ENCODE measurements around the gene CNNM1.

Gene CNNM1

DNA sequence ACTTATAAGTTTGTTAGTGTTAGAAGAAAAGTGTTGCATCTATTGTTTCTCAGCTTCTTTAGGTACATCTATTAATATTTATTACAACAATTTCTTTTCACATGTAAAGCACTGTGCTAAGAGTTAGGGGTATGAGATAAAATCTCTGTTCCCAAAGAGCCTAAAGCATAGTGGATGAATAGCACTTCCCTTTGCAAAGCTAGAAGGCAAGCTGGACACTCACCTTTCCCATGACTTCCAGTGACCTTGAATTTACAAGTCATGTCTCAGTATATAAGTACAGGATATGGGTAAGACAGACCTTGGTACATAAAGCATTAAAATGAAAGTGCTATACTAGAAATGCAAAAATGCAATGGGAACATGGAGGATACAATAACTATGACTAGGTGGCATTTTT, 8.7 kb downstream of the CNNM1 start:
- no peak for DNase-seq

DNA sequence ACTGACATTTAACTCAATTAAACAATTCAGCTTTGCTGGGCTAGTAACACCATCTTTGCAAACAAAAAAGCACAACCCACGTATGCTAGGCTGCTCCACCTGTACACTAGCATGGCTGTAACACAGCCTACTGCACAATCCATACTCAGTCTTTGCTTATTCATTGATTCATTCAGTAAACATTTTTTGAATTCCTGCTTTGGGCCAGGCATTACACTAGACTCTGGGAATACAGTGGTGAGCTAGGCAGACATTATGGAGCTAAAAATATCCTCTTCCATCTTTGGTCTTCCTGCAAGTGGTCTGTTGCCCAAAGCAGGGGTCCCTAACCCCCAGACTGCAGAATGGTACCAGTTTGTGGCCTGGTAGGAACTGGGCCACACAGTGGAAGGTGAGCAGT, 9.9 kb downstream of the CNNM1 start:
- DNase-seq = no peak

DNA sequence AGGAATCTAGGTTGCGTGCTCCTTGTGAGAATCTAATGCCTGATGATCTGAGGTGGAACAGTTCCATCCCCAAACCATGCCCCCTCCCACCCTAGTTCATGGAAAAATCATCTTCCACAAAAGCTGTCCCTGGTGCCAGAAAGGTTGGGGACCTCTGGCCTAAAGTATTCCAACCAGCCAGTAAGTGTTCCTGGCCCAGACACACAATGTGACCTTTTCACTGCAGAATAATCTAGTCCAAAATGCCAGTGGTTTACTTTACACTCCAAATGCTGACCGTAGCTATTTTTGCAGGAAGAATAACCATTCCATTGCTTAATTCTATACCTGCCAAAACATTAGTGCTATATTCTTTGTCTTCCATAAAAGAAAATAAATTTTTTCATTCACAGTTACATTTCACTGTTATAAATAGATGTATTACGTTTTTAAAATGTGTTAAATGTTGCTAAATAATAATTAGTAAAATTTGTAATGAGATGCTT, 10.4 kb downstream of the CNNM1 start:
- no peak for DNase-seq

DNA sequence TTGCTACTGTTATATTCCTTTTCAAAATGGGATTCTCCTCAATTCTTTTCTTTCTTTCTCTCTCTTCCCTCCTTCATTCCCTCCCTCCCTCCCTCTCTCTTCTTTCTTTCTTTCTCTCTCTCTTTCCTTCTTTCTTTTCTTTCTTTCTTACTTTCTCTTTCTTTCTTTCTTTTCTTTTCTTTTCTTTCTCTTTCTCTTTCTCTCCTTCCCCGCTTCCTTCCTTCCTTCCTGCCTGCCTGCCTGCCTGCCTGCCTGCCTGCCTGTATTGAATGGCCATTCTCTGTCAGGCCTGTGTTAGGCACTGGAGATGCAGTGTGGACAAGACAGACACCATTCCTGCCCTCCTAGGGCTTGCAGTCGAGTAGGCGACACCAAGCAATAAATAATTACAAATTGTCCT, 11.5 kb downstream of the CNNM1 start:
- no peak for DNase-seq

DNA sequence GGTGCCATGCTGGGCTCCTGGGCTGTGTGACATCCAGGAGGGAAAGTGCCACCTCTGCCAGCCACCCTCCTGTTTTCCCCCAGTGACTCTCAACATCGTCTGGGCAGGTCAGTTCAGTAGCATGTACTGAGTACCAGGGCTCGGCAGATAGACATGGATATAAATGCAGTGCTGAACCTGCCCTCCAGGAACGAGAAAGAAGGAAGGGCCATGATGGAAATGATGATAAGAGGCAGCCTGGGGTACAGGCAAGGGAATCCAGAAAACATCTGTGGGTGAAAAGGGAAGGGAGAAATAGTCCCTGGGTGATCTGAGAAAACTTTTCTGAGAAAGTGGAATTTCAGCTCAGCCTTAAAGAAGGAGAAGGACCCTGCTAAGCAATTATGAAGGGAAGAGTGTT, 12.1 kb downstream of the CNNM1 start:
- no peak for DNase-seq

DNA sequence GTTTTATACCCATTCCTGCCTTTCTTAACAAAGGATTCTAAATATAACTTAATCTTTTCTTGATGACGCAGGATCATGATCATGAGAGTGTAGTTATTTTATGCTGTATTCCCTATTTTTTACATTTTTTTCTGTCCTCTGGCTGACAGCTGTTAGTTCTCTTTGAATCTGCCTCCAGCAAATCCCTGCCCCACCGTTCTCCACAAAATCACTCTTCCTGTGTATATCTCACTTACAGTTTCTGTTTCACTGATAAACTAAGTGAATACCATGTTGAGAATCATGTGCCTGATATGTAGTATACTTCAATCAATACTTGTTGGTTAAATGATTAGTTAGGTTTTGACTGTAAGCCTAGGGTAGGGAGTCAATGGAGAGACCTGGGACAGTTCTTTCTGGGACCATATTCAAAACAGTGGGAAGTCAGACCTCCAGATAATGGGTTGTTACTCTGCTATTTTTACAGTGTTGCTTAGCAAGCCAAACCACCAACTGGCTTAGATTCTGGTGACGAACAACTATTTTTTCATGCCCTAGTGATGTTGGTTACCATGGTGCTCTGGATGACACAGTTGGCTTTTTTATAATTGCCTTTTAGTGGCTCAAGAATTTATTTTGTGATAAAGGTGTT, 12.8 kb downstream of the CNNM1 start:
- peak; percentile 10 for DNase-seq

DNA sequence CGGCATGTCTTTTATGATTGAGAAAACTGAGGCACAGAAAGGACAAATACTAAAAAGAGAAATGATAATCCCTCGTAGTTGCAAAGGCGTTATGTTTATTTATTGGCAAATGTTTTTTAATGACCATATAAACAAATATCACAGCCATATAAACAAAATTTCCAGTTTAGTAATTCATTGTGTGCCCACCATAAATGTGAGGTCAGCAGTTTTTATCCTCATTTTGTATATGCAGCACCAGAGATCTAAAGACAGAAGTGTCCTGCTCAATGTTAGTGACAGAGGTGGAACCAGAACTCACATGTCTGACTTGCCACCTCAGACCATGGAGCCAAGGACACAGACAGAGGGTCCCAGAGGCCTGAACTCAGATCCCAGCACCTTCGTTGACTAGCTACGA, 14.1 kb downstream of the CNNM1 start:
- no peak for DNase-seq

DNA sequence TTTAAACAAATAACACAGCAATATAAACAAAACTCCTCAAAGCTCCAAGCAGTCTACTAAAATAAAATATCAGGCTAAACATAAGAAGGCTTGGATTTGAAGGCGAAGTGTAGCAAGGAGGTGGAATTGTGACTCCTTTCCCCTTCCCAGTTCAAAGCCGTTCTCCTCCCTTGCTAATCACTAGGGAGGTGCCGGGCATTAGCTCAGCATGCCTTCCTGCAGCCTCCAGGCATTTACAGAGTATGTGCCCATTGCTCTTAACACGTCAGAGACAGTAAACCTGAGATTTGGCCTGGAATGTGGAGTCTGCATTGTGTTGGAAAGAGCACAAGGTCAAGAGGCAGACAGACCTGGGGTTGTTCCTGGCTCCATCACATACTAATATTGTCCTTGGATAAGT, 15.6 kb downstream of the CNNM1 start:
- DNase-seq = no peak

DNA sequence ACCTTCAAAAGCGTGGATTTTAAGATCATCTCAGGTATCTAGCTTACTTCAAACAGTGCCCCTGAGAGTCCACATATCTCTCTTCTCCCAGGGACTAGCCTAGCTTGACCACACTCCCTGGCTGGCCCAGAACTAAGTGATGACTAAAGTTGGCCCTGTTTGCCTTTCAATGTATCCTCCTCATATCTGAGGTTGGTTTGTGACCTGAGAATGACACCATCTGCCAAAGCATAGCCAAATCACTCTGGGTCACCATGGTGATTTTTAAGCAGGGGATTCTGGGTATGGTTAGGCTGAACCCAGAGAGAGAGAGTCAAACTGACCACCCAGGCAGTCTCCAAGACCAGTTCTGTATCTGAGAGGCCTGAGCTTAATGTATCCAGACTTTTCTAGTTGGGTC, 16.2 kb downstream of the CNNM1 start:
- no peak for DNase-seq

DNA sequence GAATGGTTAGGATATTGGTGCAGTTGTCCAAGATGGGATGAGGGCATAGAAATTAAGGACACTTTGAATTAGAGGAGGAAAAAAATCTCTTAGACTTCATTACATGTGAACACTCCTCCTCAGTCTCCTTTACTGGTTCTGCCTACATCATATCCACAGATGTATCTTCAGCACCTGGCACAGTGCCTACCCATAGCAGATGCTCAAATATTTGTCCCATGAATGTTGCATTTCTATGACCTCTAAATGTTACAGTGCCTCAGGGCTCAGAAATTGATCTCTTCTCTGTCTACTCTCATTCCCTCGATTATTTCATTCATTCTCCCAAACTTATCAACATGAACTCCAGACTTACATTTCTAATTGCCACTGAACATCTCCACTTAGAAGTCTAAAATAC, 17.1 kb downstream of the CNNM1 start:
- DNase-seq = no peak

DNA sequence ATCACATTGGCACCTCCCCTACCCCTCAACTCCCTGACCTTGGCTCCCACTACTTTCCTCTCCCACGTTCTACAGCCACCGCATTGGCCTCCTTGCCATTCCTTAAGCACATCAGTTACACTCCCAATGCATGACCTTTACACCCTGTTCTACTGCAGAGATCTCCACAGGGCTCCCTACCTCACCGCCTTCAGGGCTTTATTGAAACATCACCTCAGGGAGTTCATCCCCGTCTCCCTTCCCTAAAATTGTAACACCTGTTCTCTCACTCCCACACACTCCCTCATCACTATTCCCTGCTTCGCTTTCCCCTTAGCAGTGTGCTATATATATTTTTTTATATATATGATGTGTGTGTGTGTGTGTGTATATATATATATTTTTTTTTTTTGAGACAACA, 18.5 kb downstream of the CNNM1 start:
- no peak for DNase-seq

DNA sequence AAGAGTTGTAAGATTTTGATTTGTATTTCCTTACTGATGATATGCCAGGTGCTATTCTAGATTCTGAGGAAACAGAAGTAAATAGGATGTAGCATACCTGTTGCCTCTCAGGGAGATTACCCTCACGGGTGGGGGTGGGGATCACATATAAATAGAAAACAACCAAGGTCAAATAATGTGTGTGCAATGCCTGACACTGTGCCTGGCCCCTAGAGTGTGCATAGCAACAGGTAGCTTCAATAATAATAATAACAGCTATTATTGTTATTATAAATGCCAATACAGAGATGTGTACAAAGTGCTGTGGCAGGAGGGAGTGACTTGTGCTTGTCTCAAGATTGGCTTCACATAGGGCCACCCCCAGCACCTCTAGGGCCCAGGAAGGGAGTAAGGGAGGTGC, 24.0 kb downstream of the CNNM1 start:
- DNase-seq = no peak

DNA sequence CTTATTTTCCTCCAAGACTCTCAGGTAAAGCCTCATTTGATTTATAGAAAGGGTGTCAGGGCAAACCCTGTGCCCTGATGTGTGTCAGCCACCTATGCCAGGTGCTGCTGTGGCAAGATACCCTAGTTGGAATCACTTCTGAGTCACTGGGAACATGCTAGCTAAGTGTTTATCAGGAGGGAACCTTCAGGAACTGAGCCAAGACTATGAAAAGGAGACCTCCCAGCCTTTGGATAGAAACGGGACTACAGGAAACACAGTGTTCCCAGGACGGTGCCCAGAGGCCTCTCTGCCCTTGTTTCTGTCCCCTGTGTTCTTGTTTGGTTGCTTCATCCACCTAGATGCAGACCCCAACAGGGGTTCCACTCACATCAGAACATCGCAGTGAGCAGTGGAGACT, 28.5 kb downstream of the CNNM1 start:
- no peak for DNase-seq

DNA sequence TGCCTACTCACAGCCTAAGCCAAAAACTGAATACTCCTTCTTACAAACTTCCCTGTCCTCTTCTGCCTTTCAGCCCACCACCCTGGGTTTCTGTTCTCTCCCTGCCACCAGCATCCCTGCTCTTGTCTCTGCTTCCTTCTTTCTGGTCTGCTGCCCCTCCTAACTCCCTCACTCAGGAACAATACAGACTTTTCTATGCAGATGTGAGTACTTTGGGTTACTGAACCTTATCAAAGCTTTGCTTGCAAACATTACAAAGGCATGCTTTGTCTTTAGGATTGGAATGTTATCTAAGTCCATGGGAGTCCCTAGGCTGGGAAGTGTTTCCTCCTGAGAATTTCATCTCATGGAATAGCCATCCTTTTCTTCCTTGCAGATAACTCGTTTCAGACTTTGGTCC, 28.9 kb downstream of the CNNM1 start:
- DNase-seq = no peak

DNA sequence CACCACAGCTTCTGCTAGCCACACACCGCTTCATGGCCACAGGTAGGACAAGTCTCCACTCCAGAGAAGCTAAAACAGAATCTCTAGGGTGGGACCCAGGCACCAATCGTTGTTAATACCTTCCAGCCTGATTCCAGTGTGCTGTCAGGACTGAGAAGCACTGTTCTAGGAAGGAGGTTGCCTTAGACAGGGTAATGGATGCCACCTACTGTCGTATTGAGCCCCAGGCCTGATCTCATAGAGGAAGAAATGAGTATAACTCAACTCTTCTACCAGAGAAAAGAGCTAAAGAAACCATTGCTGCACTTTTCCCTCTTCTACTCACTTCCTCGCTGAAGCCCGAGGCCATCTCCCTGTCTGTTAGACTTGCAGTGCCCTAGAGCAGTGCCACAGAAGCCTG, 31.8 kb downstream of the CNNM1 start:
- DNase-seq = no peak

DNA sequence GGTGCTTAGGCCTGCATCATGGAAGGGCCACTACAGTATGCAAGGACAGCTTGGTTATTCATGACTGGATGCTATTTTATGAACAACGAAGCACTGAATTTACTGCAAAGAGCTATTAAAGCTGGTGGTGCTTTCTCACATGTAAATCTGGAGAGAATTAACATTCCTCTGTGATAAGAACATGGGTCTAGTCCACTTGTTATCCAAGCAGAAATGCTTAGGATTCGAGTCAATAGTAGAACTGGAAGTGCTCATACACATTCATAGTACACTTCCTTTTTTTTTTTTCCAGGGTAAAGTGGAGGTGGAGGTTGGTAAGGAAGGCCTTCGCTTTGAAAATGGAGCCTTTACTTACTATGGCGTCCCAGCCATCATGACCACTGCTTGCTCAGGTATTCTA, 35.0 kb downstream of the CNNM1 start:
- DNase-seq = no peak

DNA sequence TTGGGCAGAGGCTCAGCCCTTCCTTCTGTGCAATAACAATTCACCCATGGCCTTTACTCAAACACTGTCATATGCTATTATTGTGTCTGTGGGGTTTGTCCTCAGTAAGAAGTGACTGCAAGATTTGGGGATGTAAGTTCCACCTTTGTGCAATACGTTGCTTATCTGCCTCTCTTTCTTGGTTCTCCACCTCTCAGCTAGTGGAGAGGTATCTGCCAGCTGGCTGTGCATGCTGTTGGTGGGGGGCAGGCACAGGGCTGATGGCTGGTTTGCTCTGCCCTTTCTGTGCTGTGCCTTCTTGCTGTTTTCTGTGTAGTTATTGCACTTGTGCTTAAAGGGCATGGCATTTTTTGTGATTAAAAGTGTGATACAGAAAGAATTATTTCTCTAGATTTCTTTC, 36.2 kb downstream of the CNNM1 start:
- no peak for DNase-seq

DNA sequence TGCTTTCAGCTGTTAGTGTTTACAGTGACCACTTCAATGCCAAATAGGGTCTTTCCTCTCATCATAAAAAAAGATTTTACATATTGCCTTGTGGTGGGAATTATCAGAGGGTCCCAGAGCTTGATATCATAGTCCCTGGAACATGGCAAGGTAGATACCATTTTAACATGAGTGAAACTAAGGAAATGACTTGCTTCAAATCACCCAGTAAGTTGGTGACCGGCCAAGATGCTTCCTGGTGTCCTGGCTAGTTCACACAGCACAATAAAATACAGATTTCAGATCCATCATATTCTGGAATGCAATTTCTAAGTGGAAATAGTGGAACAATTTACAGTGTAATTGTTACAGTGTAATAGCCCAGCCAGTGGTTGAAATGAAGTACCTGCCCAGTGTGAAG, 36.6 kb downstream of the CNNM1 start:
- DNase-seq = no peak

DNA sequence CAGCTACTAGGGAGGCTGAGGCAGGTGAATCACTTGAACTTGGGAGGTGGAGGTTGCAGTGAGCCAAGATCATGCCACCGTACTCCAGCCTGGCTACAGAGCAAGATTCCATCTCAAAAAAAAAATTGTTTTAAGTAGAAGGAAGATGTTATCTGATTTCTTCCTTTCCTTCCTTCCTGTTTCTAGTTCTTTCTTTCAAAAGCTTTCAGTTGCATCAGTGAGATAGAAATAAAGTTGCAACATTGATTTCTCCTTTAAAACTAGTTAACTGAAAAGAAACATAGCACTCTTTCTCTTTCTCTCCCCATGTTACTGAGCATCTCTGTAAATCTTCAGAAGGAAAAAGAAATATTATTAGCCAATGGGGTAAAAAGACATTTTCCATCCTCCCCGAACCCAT, 37.5 kb downstream of the CNNM1 start:
- no peak for DNase-seq

DNA sequence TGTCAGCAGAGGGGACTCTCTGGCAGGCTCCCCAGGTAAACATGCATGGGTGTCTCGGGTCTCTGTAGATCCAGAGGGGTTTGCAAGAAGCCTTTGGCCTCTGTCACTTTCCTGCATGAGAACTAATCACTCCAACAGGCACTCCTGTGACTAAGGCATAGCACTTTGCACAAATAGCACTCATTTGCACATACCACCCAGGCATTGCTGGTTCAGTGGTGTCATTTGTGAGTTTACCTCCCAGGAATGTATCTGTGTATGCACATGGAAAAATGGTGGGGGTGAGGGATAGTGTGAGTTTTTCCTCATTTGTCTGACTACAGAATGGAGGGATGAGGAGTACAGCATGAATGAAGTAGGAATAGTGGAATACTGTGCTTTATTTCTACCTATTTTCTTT, 39.5 kb downstream of the CNNM1 start:
- no peak for DNase-seq

DNA sequence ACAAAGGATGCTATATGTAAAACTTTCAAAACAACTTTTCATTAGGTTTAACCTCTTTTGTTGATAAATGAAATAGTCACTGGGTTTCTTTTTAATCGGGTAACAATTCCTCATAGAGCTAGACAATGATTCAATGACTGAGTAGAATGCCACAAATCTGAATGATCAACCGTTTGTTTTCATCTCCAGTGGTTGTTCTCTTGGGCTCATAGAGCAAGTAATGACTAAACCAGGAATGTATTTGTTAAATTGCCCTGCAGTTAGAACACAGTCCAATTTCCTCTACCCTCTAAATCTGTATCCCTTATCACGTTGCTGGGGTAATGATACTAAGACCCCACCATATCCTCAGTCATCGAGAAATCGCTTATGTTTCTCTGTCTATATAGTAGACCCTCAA, 40.0 kb downstream of the CNNM1 start:
- no peak for DNase-seq

DNA sequence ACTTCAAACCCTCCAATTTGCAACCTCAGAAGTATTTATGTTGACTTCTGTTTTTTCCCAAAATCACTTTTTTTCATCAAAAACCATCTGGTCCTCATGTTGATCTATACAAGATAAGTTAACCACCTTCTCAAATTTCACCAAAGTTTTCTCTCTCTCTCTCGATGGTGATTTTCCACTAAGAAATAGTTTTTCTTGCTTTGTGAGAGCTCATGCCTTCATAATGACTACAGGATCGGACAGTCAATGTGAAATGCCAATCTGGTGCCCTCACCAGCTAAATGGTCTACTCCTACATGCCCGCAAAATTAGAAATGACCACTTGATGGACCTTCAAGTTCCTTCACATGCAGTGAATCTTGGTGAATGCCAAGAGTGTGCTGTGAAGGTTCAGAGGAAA, 40.4 kb downstream of the CNNM1 start:
- DNase-seq = no peak

DNA sequence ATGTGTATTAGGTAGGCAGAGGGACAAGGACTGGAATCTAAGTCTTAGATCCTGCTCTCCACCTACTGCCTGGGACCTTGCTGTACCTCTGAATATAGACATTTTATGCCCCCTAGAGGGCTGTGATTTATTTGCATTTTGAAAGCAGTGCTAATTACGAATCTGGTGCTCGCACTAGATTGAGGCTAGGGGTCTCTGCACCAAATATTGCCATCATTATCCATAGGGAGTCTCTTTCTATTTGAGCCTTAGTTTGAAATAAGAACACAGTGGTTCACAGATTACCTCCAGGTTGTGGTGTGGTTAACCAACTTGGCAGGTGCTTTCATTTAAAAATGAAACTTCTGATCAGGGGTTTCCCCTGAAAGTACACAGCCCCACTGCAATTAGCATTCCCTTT, 41.8 kb downstream of the CNNM1 start:
- peak; percentile 5 for DNase-seq

DNA sequence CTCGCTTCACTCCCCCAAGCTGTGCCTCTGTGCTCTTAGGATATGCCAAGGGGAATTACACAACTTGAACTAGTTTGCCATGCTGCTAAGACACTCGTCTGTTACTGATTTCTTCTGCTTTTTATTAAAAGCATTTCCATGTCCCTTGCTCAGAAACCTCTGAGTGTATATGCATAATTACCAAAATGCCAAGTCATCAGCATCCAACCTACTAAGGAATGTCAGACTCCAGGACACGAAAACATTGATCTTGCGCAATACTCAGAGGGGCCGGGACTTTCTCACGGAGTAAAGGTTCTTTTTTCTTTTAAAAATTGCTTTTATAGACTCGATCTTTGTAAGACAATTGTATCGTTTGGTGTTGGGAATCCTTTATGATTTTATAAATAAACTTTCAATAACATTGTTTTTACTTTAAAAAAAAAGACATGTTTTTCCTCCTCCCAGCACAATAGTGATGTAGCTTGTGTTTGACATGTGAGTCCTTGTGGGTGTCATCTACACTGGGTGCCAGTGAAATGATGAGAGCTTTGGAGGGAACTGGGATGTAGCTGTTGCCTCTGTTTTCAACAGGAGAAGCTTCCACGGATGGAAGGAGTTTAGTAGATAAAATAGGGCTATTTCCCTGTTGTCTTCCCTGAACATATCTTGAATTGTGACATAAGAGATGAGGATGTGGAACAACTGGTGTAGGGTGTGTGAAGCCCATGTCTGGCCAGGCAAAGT, 43.6 kb downstream of the CNNM1 start:
- DNase-seq = no peak

DNA sequence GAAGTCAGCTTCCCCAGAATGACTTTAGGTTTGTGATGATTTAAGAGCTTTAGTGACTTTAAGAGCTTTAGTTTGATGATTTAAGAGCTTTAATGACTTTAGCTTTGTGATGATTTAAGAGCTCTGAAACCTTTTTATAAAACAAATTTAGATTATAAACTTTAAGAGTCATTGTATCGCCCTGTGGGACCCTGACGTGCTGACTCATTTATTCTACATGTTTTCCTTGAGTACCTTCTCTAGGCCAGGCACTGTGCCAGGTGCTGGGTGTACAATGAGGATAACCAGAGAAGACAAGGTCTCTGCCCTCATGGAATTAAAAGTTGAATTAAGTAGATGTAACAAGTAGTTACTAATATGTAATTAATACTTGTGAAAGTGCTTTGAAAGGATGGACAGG, 45.4 kb downstream of the CNNM1 start:
- DNase-seq = no peak

Measured in midbrain (tissue), 1 donor.